GM18511 (cell line): ENCODE data around the gene PLAU.

ENCODE experiments used
- ATAC-seq: cut with Tn5 transposase; IDR thresholded peaks from one replicate; pipeline ENCODE4 v1.9.1; 2021; ENCODE audit warnings: mild to moderate bottlenecking, moderate library complexity; ENCODE audit not compliant: unreplicated experiment

Gene PLAU

GRCh38 chr10:73910764-73911552 lies at the start of gene PLAU:
Gene PLAU (plus strand): TSS chr10:73911132. CDS start chr10:73911556, 424 bp downstream.
- peak; percentile 42 for ATAC-seq

- no peak for ATAC-seq
These were observed 48.9 kb upstream of the PLAU start for GRCh38 chr10:73862011-73862410.

GRCh38 chr10:73863039-73863817 lies 47.7 kb upstream of the PLAU start:
- no peak for ATAC-seq

- ATAC-seq, result no peak
These were observed 46.7 kb upstream of the PLAU start for GRCh38 chr10:73864229-73864628.

- no peak for ATAC-seq
These were observed 45.8 kb upstream of the PLAU start for GRCh38 chr10:73865107-73865458.

GRCh38 chr10:73865459-73866442 lies 45.2 kb upstream of the PLAU start:
- ATAC-seq, result peak; percentile 88

GRCh38 chr10:73866621-73867020 lies 44.3 kb upstream of the PLAU start:
- no peak for ATAC-seq

- ATAC-seq, result no peak
These were observed 43.7 kb upstream of the PLAU start for GRCh38 chr10:73867126-73867807.

GRCh38 chr10:73867871-73868631 lies 42.9 kb upstream of the PLAU start:
- no peak for ATAC-seq

GRCh38 chr10:73868655-73869195 lies 42.2 kb upstream of the PLAU start:
- ATAC-seq, result no peak

- ATAC-seq, result no peak
These were observed 39.4 kb upstream of the PLAU start for GRCh38 chr10:73871295-73872189.

- no peak for ATAC-seq
These were observed 38.7 kb upstream of the PLAU start for GRCh38 chr10:73872190-73872710.

GRCh38 chr10:73873142-73873837 lies 37.6 kb upstream of the PLAU start:
- ATAC-seq, result no peak

- ATAC-seq, result peak; percentile 9
These were observed 37.1 kb upstream of the PLAU start for GRCh38 chr10:73873838-73874215.

- ATAC-seq, result peak; percentile 92
These were observed 36.4 kb upstream of the PLAU start, which contains the start of gene CAMK2G for GRCh38 chr10:73874267-73875138. Gene CAMK2G (minus strand): TSS chr10:73874555. CDS start chr10:73874461, 94 bp downstream.

GRCh38 chr10:73875139-73875475 lies 35.8 kb upstream of the PLAU start:
- peak; percentile 13 for ATAC-seq

GRCh38 chr10:73876157-73876556 lies 34.8 kb upstream of the PLAU start:
- no peak for ATAC-seq
